ENCODE data around the gene MOSMO. TPM values are rescaled to one million over a fixed set of nuclear protein-coding genes. Genes with fewer than 3 reads are reported as not detected.

Gene MOSMO
- total RNA-seq, 1 experiment from 2014 or later = 27.6 TPM

DNA sequence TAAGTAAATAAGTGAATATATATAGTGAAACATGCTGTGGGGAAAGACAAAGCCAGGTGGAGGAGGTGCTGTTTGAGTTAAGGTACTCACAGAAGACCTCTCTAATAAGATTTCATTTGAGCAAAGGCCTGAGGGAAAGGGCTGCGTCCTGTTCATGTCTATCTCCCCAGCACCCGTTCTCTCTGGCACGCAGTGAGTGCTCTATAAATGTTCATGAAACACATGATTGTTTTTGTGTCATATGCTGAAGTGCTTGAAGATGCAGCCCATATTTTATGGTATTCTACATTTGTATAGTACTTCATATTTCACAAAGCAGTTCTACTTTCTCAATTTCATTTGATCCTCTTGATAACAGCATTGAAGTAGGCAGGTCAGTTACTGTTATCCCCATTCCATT lies 85.4 kb downstream of the MOSMO start:
- H3K9ac ChIP-seq (ENCODE audit: low read length) = no peak overlapping the region
- TF ChIP-seq, protein P1, sequence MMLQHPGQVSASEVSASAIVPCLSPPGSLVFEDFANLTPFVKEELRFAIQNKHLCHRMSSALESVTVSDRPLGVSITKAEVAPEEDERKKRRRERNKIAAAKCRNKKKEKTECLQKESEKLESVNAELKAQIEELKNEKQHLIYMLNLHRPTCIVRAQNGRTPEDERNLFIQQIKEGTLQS (IDR thresholded peaks at IDR 0.05) = no peak
- TF ChIP-seq, protein P2, sequence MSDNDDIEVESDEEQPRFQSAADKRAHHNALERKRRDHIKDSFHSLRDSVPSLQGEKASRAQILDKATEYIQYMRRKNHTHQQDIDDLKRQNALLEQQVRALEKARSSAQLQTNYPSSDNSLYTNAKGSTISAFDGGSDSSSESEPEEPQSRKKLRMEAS (IDR thresholded peaks at IDR 0.05) = no peak
- no peak for TF ChIP-seq POLR2A (IDR thresholded peaks at IDR 0.05; ENCODE audit: borderline replicate concordance, extremely low read depth, insufficient read depth, insufficient read length)
- TF ChIP-seq SRF (IDR thresholded peaks at IDR 0.05; ENCODE audit: low read depth) = no peak
- no peak for TF ChIP-seq CBX3 (IDR thresholded peaks at IDR 0.05; ENCODE audit: low read depth)
- TF ChIP-seq, protein P3, sequence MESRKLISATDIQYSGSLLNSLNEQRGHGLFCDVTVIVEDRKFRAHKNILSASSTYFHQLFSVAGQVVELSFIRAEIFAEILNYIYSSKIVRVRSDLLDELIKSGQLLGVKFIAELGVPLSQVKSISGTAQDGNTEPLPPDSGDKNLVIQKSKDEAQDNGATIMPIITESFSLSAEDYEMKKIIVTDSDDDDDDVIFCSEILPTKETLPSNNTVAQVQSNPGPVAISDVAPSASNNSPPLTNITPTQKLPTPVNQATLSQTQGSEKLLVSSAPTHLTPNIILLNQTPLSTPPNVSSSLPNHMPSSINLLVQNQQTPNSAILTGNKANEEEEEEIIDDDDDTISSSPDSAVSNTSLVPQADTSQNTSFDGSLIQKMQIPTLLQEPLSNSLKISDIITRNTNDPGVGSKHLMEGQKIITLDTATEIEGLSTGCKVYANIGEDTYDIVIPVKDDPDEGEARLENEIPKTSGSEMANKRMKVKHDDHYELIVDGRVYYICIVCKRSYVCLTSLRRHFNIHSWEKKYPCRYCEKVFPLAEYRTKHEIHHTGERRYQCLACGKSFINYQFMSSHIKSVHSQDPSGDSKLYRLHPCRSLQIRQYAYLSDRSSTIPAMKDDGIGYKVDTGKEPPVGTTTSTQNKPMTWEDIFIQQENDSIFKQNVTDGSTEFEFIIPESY (IDR thresholded peaks at IDR 0.05; ENCODE audit: extremely low read depth, insufficient replicate concordance, low read length) = no peak
- TF ChIP-seq SIN3A (IDR thresholded peaks at IDR 0.05; ENCODE audit: low read depth) = no peak
- no peak for TF ChIP-seq EZH2phosphoT487 (IDR thresholded peaks at IDR 0.05; ENCODE audit: borderline replicate concordance)
- no peak for TF ChIP-seq RAD21 (IDR thresholded peaks at IDR 0.05; ENCODE audit: low read depth)
- TF ChIP-seq ZNF274 (IDR thresholded peaks at IDR 0.05; ENCODE audit: low read depth, low read length) = no peak
- TF ChIP-seq EZH2 (IDR thresholded peaks at IDR 0.05) = no peak
- TF ChIP-seq, protein P4, sequence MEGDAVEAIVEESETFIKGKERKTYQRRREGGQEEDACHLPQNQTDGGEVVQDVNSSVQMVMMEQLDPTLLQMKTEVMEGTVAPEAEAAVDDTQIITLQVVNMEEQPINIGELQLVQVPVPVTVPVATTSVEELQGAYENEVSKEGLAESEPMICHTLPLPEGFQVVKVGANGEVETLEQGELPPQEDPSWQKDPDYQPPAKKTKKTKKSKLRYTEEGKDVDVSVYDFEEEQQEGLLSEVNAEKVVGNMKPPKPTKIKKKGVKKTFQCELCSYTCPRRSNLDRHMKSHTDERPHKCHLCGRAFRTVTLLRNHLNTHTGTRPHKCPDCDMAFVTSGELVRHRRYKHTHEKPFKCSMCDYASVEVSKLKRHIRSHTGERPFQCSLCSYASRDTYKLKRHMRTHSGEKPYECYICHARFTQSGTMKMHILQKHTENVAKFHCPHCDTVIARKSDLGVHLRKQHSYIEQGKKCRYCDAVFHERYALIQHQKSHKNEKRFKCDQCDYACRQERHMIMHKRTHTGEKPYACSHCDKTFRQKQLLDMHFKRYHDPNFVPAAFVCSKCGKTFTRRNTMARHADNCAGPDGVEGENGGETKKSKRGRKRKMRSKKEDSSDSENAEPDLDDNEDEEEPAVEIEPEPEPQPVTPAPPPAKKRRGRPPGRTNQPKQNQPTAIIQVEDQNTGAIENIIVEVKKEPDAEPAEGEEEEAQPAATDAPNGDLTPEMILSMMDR (IDR thresholded peaks at IDR 0.05 in 2 of 3, conservative IDR thresholded peaks at IDR 0.05 in 1 of 3; ENCODE audit: borderline replicate concordance in 1 of 3, insufficient read depth in 1 of 3, low read depth in 2 of 3, low read length in 2 of 3) = no peak
- TF ChIP-seq POLR2AphosphoS5 (IDR thresholded peaks at IDR 0.05; ENCODE audit: low read depth, low read length) = no peak
- TF ChIP-seq, protein P5, sequence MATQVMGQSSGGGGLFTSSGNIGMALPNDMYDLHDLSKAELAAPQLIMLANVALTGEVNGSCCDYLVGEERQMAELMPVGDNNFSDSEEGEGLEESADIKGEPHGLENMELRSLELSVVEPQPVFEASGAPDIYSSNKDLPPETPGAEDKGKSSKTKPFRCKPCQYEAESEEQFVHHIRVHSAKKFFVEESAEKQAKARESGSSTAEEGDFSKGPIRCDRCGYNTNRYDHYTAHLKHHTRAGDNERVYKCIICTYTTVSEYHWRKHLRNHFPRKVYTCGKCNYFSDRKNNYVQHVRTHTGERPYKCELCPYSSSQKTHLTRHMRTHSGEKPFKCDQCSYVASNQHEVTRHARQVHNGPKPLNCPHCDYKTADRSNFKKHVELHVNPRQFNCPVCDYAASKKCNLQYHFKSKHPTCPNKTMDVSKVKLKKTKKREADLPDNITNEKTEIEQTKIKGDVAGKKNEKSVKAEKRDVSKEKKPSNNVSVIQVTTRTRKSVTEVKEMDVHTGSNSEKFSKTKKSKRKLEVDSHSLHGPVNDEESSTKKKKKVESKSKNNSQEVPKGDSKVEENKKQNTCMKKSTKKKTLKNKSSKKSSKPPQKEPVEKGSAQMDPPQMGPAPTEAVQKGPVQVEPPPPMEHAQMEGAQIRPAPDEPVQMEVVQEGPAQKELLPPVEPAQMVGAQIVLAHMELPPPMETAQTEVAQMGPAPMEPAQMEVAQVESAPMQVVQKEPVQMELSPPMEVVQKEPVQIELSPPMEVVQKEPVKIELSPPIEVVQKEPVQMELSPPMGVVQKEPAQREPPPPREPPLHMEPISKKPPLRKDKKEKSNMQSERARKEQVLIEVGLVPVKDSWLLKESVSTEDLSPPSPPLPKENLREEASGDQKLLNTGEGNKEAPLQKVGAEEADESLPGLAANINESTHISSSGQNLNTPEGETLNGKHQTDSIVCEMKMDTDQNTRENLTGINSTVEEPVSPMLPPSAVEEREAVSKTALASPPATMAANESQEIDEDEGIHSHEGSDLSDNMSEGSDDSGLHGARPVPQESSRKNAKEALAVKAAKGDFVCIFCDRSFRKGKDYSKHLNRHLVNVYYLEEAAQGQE (IDR thresholded peaks at IDR 0.05; ENCODE audit: low read depth) = no peak
- no peak for TF ChIP-seq ELF1 (IDR thresholded peaks at IDR 0.05; ENCODE audit: borderline replicate concordance, low read depth)
- no peak for TF ChIP-seq CEBPB (IDR thresholded peaks at IDR 0.05; ENCODE audit: low read depth)
- H3K27me3 ChIP-seq (ENCODE audit: insufficient read depth, low read length) = no peaks in the 10 kb centered on the region
- ChIA-PET POLR2A (no interaction called here), RAD21 (ENCODE audit: low non-redundant PET in 1 of 2, low total read pairs in 2 of 2, uncharacterized antibody in 2 of 2, unreplicated experiment in 2 of 2) (no interaction called here), CTCF (interaction anchor here (1.4 kb wide), 1 partner anchor 16 kb away, joined by 7 read pairs; no protein-coding TSS in a partner anchor)
- H3K36me3 ChIP-seq (ENCODE audit: control insufficient read depth in 1 of 2, insufficient read depth in 2 of 2, low read length in 2 of 2) = no peaks in the 10 kb centered on the region
- no peak overlapping the region for H3K4me3 ChIP-seq (replicated peaks in 1 of 2; ENCODE audit: low read depth in 1 of 2, low read length in 2 of 2)
- H3K9me3 ChIP-seq (ENCODE audit: control insufficient read depth in 1 of 2, insufficient read depth in 1 of 2, low read depth in 1 of 2, low read length in 2 of 2) = no peaks in the 10 kb centered on the region
- BruUV-seq (replicated peaks) = no TSS peak
- H3K79me2 ChIP-seq (ENCODE audit: insufficient read depth, low read length) = no peaks in the 10 kb centered on the region
- H3K27ac ChIP-seq (ENCODE audit: low read depth, low read length) = no peak overlapping the region
- H4K20me1 ChIP-seq (ENCODE audit: insufficient read depth) = no peaks in the 10 kb centered on the region
- peaks cover 0 to under 1% of the 10 kb centered on the region in 2 experiments; a peak in 1 of 4 replicates for H3K4me1 ChIP-seq (ENCODE audit: control insufficient read depth in 1 of 2, insufficient read depth in 2 of 2, low read length in 2 of 2)
- no peak for DNase-seq (ENCODE audit: low read depth, low spot score)
- intact Hi-C loops (cut with micrococcal nuclease) = no loop called here
- ATAC-seq = no peak
- H3K9me2 ChIP-seq (ENCODE audit: insufficient read depth) = no peaks in the 10 kb centered on the region
- H3K4me2 ChIP-seq (ENCODE audit: low read length) = no peak overlapping the region
- H2AFZ ChIP-seq (ENCODE audit: low read depth, low read length, poor library complexity, severe bottlenecking) = no peak overlapping the region
